ENCODE measurements around the gene TGFB1I1.
"Not testable (repeated sequence)": the region's sequence is repeated elsewhere in the genome, so short reads cannot be mapped to it uniquely, and the experiment has no call there.

Gene TGFB1I1

DNA sequence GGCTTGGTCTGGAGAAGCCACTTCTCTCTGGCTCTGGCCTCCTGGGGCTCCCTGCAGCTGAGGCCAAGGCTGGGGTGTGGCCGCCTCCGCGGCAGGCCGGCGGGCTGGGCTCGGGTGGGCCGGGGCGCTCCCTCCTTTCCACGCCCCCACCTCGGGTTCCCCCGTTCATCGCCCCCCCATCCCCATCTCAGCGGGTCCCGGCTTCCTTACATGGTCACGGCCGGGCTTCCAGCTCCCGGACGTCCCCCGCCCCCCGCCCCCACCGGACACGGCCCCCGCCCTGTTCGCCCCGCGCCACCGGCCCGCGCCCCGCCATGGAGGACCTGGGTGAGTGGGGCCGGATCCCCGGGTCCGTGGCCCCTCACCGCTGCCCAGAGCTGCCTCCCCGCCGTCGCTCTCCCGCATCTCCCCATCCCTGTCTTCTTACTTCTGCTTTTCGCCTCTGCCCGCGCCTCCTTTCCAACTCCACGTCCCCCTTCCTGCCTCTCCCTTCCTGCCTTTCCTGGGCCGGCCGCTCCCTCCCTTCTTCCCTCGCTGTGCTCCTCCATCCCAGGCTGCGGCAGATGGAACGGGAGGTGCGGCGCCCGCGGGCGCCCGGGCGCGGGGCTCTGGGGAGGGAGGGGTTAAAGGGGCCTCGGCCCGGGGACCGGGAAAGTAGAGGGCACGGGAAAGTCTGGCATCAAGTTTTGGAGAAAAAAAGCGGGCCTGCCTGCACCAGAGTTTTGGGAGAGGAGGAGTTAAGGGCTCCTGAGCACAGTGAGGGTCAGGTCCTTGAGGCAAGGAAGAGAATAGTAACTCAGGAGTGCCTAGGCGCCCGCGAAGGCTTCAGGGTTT, at the start of gene TGFB1I1:
Gene TGFB1I1 (plus strand): TSS at position 278 of the 834 bp plus-strand sequence. CDS start 37 bp downstream, at position 315.
- DNase-seq (ENCODE audit: low spot score), result no peak

- no peak for DNase-seq (ENCODE audit: low spot score)
Measured at GRCh38 chr16:31423241-31423640, 48.7 kb upstream of the TGFB1I1 start.

- no peak for DNase-seq (ENCODE audit: low spot score)
Measured at GRCh38 chr16:31423801-31424200, 48.2 kb upstream of the TGFB1I1 start.

DNA sequence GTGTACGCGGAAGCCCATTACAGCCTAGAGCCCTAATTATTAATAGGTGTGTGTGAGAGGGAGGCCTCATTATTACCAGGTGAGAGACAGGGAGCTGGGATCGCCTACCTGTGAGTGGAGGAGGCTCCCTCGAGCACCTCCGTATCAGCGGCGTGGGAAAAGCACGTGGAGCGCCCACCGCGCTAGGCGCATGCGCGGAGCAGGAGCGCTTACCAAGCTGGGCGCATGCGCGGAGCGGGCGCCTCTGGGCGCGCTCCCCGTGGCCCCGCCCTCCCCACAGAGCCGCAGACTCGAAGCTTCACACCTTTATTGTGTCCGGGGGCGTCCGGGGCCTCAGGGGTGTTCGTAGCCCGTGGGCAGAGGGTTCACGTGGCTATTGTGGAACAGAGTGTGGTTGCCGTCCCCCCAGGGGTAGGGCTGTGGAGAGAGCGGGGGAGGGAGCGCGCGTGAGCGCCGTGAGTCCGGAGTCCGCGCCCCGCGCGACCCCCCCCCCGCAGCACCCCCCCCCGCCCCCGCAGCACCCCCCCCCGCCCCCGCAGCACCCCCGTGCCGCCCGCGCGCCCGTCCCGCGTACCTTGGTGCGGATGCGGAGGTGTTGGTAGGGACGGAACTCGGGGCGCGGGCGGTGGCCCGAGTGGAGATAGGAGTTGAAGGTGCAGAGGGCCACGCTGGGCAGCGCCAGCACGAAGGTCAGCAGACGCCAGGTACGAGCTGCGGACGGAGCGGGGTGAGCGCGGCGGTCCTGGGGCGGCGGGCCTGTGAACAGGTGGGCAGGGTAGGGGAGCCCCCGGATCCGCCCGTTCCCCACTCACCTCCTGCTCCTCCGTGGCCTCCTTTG, 44.3 kb upstream of the TGFB1I1 start:
- DNase-seq (ENCODE audit: low spot score), result no peak

GRCh38 chr16:31428279-31428597, 43.7 kb upstream of the TGFB1I1 start, which contains the start of gene COX6A2:
TSS of gene COX6A2 (minus strand) at chr16:31428360. CDS start at chr16:31428325, 35 bp downstream.
- no peak for DNase-seq (ENCODE audit: low spot score)

- DNase-seq (ENCODE audit: low spot score), result no peak
Measured at GRCh38 chr16:31428638-31429247, 43.2 kb upstream of the TGFB1I1 start.

- no peak for DNase-seq (ENCODE audit: low spot score)
Measured at GRCh38 chr16:31429314-31429713, 42.6 kb upstream of the TGFB1I1 start.

DNA sequence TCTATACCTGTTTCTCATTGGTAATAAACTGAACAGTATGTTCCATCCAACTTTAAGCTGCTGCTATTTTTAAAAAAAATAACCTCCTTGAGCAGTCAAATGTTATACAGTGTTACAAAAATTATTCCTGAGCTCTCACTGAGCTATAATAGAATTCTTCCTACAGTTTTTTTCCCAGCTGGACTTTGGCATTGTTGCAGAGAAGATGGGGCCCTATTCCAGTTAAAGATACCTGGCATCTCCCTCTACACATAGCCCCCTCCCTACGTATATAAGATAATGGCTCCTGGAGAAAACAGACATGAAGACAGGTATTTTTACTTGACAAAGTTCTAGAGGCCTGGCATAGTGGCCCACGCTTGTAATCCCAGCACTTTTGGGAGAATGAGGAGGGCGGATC, 42.2 kb upstream of the TGFB1I1 start:
- DNase-seq (ENCODE audit: low spot score), result no peak

DNA sequence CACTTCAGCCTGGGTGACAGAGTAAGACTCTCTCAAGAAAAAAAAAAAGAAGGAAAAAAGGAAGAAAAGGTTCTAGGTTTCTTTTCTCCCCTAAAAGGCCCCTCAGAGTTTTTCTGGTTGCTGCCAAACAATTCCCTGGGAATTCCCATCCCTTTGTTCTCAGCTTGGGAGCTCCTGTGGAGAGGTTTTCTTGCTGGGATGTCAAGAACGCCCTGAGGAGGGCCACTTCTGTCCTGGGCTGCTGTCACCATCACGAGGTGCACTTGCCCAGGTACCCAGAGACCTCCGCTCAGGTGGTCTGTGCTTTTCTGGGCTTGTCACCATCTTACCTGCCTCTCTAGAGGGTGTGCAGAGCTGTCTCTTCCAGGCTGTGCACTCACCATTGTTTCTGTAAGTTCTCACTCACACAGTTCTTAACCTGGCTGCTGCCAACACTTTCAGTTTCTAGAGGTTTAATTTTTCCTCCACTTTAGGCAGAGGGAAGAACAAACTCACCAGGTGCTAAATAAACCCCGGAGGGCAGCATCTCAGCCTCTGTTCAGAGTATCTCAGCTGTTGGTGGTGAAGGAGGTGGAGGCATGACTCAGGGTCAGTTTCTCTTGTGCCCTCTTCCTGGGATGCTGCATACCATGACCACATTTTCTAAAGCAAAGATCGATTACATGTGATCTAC, 41.4 kb upstream of the TGFB1I1 start:
- no peak for DNase-seq (ENCODE audit: low spot score)

GRCh38 chr16:31435341-31436220, 36.4 kb upstream of the TGFB1I1 start:
- DNase-seq (ENCODE audit: low spot score), result no peak

GRCh38 chr16:31436221-31437045, 35.5 kb upstream of the TGFB1I1 start:
- no peak for DNase-seq (ENCODE audit: low spot score)

DNA sequence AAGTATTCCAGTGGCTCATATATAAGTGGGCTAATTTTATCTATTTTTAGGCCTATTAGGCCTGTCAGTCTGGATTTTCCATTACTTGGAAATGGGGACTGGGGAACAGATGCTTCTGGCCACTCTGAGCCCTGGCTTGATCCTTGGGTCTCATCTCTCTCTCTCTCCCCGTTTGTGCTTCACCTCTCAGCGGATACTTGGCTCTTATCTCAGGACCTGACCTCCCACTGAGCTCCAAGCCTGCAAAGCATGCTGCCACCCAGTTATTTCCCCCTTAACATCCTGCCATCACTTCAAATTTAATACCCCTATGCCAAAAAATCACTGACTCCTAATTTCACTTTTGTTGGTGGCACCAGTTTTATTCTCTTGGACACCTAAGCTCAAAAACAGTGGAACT, 33.5 kb upstream of the TGFB1I1 start:
- DNase-seq (ENCODE audit: low spot score), result no peak

DNA sequence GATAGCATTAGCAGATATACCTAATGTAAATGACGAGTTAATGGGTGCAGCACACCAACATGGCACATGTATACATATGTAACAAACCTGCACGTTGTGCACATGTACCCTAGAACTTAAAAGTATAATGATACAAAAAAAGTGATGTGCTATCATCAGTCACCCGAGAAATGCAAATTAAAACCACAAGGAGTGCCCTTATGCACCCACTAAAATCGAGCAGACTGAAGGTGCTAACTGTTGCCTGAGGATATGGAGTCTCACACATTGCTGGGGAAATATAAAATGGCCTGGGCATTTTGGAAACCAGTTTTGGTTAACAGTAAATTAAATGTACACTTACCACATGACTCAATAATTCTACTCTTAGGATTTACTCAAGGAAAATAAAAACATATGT, 32.9 kb upstream of the TGFB1I1 start:
- peak; percentile 43 for DNase-seq (ENCODE audit: low spot score)

- no peak for DNase-seq (ENCODE audit: low spot score)
Measured at GRCh38 chr16:31439519-31439918, 32.4 kb upstream of the TGFB1I1 start.

DNA sequence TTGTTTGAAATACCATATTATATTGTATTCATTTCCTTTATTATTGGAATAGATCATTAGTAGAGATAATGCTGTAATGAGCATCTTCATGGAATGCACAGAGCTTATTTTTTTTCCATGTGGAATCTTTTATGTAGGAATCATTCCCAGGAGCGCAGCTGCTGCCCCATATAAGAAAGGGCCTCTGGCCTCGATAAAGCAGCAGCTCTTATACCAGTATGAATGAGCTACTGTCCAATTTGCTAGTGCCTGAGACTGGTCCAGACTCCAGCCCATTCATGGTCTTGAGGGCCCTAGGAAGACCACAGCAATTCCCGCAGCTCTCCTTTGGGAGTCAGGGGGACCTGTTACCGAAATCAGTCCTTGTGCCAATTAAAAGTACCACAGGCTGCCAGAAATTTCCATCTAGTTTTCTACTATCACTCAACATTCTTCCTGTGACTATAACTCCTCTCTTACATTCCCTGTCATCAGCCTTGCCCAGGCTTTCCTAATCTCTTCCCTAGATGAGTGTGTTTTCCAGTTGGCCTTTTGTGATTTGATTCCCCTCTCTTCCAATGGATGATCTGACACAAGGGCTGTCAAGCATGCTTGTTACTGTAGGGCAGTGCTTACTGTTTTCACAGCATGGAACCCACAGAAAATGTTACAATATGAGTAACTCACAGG, 31.3 kb upstream of the TGFB1I1 start:
- no peak for DNase-seq (ENCODE audit: low spot score)

GRCh38 chr16:31441956-31442355, 30.0 kb upstream of the TGFB1I1 start:
- DNase-seq (ENCODE audit: low spot score), result no peak

GRCh38 chr16:31445931-31446330, 26.0 kb upstream of the TGFB1I1 start:
- not testable (repeated sequence) for DNase-seq (ENCODE audit: low spot score)

GRCh38 chr16:31451201-31451600, 20.8 kb upstream of the TGFB1I1 start:
- DNase-seq (ENCODE audit: low spot score), result no peak

- peak; percentile 47 for DNase-seq (ENCODE audit: low spot score)
Measured at GRCh38 chr16:31451681-31452351, 20.1 kb upstream of the TGFB1I1 start.

All from NAMALWA (cell line).